Activated CD8-positive, alpha-beta memory T cell treated with anti-CD3 and anti-CD28 coated beads, Interleukin-2, amount 50 U/mL, for 1 hour (primary cell): ENCODE results near the gene PPP6R2.

ENCODE experiments used
- DNase-seq: peaks from one replicate; pipeline ENCODE4 v3.0.0-alpha.2; 2020; ENCODE audit errors: extremely low read depth

PPP6R2 gene

DNA sequence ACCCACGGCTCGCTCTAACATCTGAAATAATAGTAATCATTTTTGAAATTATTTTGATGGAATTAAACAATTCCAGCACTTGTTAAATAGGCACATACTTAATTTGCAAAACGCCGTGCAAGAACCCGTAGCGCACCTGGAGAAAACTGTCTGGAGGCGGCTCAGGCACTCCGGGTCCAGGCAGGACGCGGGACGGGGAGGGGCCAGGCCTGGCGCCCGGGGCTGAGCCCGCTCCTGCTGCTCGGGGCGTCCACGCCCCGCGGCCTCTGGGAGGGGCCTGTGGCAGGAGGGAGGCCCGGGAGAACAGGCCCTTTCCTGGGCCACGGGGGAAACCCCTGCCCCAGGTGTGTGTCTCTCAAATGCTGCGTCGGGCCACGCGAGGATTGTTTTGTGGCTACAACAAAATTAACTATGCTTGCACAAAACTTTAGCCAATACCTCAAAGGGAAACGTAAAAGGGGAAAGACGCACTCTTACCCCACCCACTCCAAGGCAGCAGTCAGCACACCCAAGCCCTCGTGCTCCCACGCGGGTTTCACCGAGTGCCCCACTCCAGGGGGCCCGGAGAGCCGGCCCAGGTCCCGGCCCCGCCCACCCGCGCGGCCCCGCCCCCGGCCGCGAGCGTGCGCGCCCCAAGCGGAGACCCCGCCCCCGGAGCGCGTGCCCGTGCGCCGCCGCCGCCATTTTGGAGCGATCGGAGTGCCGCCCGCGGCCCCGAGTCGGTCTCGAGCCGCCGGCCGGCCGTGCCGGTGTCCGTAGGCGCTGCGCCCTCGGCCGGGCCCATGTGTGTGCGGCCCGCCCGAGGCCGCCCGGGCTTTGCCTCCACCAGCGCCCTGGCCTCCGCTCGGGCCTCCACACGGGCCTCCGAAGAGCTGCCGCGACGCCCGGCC, at the start of gene PPP6R2:
Gene PPP6R2, plus strand, starts transcription at position 677 of the 890 bp plus-strand sequence. CDS start 50,582 bp downstream, outside the sequence.
- DNase-seq, result peak; percentile 41

DNA sequence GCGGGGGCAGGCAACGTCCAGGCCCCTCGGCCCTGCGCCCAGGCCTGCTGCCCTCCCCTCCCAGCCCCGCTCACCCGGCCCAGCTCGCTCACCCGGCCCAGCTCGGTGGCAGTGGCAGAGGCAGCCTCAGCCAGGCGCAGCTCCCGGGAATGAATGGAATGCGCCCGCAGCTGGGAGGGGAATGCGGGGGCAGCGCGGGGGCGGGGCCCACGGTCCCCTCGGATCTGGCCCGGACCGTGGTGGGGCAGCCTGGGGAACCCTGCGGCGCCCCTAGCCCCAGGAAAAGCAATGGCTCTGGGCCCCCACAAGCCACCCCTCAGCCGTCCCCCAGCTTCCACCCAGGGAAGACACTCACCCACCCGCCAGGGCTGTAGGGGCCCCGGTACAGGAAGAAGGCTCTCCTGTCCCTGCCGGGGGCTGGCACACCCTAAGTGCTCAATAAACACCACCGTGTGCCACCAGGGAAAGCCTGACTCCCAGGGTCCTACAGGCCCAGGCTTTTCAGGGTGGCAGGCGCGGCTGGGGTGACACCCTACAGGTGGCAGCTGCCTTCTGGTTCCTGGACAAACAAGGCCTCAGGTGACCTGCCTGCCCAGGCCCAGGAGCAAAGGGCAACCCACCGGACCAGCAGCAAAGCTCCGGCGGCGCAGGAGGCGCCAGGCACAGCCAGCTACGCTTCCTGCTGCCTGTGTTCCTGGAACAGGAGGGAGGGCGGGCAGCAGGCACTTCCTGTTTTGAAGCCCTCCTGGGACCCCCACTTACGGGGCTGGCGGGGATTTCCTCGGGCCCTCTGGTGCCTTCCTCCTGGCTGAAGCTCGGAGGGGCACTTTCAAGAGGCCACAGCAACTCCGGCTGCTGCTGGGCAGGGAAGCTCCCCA, 49.4 kb upstream of the PPP6R2 start:
- DNase-seq, result no peak

GRCh38 chr22:50294319-50294656, 48.8 kb upstream of the PPP6R2 start:
- no peak for DNase-seq

DNA sequence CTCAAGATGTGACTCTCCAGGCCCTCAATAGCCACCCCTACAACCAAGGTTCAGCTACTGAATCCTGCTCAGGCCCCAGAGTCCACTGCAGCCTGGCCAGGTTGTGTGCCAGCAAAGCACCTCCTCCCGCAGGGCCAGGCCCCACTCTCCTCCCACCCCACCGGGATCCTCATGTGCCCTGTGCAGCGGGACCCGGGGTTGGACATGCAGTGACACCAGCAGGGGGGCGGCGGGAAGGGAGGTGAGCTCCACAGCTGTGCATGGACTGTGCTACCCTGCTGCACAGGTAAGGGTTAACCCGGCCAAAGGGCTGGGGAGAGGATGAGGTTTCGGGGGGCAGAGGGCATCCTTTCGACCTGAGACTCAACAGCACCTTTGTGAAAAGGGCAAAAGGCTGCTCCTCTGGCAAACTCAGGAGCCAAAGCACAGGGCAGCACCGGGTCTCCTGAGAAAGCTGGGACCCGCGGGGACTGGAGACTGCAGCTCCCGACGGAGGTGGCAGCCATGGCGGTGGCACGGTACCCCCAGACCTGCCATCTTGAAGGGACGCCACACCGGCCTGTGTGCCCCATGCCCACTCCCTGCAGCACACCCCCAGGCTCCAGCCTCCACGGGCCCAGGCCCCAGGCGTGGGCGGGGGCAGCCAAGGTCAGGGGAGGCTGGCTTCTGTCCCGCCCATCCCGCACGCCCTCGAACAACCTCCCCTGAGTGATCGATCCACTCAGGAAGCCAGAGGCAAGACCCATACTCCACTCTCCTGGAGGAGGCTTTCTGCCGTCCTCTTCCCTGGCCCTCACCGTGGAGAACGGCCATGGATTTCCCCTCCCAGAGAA, 46.3 kb upstream of the PPP6R2 start:
- no peak for DNase-seq

DNA sequence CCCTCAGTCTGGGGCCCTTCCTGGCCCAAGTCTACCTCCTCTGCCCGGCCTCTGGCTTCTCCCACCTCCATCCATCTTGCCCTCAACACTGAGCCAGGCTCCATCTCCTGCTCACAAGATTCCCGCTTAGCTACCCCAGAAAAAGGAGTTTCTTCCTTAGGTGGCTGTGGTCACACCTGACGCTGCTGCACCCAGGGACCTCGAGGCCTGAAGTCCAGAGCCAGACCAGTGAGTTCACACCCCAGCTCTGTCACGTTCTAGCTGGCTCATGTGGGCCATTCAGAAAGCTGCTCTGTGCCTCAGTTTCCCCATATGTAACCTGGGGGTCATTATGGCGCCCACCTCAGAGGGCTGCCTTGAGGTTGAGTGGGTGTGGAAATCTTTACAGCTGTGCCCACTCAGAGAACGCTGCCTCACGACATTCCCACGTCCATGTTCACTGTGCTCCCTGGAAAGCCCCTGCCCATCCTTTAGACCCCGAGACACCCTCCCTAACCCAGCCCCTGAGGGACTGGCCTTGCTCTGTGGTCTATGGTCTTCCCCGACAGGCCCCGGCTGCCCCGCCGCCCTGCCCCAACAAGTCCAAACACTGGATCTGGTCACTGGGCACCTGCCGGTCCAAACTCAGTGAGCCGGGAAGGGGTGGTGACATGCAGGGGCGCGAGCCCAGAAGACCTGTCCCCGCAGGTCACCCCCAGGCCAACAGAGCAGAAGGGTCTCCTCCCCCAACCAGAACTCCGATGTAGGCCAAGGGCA, 45.4 kb upstream of the PPP6R2 start:
- no peak for DNase-seq

DNA sequence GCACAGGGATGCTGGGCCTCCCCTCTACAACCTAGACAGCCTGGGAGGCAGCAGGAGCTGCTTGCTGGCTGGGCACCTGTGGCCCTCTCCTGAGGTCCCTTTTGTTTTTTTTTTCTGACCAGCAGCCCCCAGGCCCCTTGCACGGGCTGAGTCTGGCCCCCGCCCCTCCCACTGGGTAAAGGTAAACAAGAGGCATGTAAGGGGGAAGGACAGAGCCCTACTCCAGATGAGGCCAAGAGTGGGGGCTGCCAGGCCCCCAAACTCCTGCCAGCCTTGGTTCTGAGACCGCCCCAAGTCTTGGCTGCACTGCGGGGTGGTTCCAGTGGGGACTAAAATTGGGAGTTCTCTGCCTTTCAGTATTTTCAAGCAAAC, 44.9 kb upstream of the PPP6R2 start:
- no peak for DNase-seq

GRCh38 chr22:50298937-50299784, 44.0 kb upstream of the PPP6R2 start:
- no peak for DNase-seq

GRCh38 chr22:50299785-50300619, 43.1 kb upstream of the PPP6R2 start:
- no peak for DNase-seq

GRCh38 chr22:50300620-50301257, 42.4 kb upstream of the PPP6R2 start:
- no peak for DNase-seq

DNA sequence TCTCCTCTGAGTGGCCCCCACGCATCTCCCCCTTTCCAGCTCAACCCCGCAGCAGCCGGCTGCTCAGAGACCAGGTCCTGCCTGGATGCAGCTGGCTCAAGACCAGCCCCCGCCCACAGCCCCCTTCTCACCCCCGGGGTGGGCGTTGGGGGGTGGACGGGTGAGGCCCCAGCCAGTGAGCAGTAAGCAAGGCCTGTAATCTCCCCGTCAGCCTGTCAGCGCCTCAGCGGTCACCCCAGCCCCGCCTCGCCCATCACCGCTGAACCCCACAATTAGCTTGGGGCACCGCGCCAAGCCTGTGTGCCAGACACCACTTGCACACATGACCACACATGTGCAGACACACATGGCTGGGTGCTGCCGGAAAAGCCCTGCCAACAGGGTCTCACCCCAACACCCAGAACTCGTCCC, 41.5 kb upstream of the PPP6R2 start:
- DNase-seq, result no peak

GRCh38 chr22:50302041-50302541, 41.0 kb upstream of the PPP6R2 start:
- no peak for DNase-seq

DNA sequence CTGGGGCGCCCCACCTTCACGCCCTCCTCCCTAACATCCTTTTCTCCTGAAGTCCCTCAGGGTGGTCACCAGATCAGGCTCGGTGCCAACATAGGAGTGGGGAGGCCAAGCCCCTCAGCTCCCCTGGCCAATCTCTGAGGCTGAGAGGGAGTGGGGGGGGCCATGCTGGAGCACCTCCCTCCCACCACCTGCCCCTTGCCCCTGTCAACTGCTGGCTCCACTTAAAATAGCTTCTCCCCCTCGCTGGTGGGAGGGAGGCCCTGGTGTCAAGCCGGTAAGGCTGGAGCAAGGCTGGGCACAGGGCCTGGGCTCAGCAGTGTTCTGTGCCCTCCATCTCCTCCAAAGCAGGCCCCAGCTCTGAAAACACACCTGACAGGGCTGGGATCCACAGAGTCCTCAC, 40.6 kb upstream of the PPP6R2 start:
- DNase-seq, result no peak

DNA sequence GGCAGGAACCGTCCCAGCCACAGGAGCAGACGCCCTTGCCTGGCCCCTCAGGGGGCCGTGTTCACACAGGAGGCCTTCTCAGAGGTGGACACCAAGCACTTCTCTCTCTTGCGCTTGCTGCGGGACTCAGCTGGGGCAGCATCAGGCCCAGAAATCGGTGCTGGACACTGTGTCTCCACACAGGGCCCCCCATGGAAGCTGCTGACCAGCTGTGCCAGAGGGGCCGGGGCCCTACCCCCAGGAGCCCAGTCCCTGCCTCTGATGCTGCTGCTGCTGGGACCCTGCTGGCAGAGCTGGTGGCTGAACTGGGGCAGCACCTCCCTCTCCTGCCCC, 39.6 kb upstream of the PPP6R2 start:
- no peak for DNase-seq

DNA sequence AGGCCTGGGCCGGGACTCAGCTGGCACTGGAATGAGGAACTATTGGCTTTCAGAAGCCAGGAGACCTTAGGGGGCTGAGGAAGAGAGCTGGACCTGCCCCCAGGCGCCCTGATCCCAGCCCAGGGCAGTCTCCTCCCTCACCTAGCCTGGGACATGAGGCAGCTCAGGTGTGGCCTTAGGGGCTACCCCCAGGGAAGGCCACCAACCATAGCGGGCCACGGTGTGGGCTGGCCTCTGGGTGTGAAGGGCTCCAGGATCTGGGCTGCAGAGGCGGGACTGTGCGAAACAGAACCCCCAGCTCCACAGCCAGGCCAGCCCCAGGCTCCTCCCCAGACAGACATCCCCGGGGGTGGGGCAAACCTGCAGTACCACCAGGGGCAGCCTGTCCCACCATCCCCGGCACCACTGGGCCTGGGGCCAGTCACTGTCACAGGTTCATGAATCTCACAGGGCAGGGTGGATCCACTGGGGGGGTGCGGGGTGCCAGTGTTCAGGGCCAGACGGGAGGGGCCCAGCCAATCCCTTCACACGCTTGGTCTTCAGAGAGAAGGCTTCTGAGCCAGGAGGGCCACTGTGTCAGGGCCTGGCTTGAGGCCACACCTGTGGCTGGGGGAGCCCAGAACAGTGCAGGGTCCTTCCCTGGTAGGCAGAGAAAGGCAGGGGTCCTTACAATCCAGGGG, 39.1 kb upstream of the PPP6R2 start:
- DNase-seq, result no peak

DNA sequence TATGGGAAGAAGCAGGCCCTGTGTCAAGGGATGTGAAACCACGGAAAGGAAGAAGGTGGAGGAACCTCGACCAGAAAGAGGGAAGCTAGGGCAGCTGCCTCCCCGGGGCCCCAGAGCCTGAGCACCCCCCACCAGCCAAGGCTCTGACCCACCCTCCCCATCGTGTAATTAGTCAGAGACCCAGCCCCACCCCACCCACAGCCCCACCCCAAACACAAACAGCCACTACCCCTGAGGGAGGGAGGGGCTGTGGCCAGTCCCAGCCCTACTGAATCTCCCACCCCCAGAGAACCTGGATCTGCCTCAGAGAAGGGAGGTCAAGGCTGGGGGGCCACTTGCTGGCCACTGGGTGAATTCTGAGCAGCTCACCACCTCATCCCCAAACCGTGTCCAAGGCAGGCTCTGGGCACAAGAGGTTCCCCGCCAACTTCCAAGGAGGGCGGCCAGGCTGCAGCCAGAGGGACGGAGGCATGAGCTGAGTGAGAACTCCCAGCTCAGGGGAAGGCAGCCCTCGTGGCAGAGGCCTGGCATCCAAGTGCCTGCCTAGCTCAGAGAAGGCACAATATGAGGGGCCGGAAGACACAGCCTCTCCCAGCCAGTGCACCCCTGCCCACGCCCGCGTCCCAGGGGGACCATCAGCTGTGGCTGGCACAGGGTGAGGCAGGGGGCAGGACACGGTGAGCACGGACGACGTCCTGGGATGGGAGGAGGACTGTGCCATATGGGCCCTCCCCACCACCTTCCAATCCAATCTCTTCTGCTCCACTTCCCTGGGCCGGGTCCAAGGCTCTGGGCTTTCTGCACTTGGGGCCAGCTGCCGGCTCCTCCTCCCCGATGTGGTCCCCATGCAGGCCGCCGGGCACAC, 38.4 kb upstream of the PPP6R2 start:
- no peak for DNase-seq

- DNase-seq, result no peak
Measured at GRCh38 chr22:50305393-50305922, 37.7 kb upstream of the PPP6R2 start.
